Measurements from ENCODE around the gene NACAD. TPM values are rescaled to one million over a fixed set of nuclear protein-coding genes. Genes with fewer than 3 reads are reported as not detected.

NACAD gene
- total RNA-seq, 4 donors from 2014 or later: 1.5 to 13.6 (median 5.0) TPM; not detected in 1

DNA sequence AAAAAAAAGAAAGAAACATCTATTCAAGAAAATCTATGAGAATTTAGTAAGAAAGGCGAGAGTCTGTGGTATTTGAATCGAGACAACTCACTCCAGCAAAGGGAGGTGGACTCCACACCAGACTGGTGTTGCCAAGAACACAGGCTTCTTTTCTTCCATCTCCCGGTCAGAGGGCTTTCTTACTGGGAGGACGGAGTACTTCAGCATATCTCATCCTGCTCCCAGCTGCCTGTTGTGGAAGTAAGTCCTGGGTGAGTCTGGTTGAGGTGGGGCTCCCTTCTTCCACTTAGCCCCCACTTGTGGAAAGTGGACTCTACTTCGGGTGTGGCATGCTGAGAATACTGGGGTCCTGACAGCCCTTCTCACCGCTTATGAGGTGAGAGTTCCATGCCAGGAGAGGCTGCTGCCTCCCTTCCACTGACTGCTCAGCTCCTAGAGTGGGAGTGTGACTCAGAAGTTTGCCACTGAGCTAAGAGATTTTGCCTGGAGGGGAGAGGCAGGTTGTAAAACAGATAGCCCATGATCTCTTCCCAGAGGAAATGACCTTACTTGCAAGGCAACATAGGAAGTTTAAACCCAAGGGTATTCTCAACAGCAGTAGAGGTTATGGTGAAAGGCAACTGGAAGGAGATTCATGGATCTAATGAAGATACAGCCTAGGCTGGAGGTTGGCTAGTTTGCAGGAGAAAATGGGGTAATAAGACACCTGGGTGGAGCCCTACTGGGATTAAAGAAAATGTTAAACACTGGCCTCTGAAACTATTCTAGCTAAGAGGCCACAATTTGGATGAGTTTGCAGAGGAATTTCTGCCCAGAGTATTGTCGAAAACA, 3.5 kb upstream of the NACAD start:
- no peak for TF ChIP-seq POLR2A (IDR thresholded peaks at IDR 0.05)
- TF ChIP-seq, protein P1, sequence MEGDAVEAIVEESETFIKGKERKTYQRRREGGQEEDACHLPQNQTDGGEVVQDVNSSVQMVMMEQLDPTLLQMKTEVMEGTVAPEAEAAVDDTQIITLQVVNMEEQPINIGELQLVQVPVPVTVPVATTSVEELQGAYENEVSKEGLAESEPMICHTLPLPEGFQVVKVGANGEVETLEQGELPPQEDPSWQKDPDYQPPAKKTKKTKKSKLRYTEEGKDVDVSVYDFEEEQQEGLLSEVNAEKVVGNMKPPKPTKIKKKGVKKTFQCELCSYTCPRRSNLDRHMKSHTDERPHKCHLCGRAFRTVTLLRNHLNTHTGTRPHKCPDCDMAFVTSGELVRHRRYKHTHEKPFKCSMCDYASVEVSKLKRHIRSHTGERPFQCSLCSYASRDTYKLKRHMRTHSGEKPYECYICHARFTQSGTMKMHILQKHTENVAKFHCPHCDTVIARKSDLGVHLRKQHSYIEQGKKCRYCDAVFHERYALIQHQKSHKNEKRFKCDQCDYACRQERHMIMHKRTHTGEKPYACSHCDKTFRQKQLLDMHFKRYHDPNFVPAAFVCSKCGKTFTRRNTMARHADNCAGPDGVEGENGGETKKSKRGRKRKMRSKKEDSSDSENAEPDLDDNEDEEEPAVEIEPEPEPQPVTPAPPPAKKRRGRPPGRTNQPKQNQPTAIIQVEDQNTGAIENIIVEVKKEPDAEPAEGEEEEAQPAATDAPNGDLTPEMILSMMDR (IDR thresholded peaks at IDR 0.05): no peak
- peaks cover 0 to 11% (median 3%) of the 10 kb centered on the region in 4 donors for H3K4me1 ChIP-seq
- H3K9me3 ChIP-seq: no peaks in the 10 kb centered on the region
- no peaks in the 10 kb centered on the region for H3K27me3 ChIP-seq
- no peak overlapping the region for H3K4me3 ChIP-seq
- DNase-seq: no peak
- H3K36me3 ChIP-seq: no peaks in the 10 kb centered on the region
- H3K27ac ChIP-seq: no peak overlapping the region

DNA sequence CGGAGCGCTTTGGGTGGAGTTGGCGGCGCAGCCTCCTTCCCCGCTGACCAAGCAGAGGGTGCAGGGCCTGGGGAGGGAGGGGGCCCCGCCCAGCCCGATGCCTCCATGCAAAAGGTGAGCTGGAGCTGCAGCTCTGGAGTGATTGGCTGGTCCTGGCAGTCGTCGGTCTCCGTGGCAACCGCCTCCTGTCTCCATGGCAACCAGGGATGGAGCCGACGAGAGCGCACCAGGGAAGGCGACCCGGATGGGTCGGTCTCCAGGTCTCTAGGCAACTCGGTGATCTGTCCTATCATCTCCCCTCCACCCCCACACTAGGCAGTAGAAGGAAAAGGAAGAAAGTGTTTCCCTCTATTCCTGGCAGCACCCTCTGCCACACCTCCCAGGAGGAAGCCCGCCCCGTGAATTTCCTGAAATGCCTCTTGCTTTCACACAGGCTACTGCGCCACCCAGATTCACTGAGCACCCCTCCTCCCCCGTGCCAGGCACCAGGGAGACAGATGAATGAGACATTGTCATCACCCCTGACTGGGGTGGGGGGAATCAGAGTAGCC, 647 bp upstream of the NACAD start:
- Histone ChIP-seq H3K9me3 (no peaks in the 10 kb centered on the region), H3K27ac (peak overlapping the region in 2 of 4 donors; percentile 55 to 67), H3K36me3 (no peaks in the 10 kb centered on the region), H3K27me3 (no peaks in the 10 kb centered on the region), H3K4me3 (peak overlapping the region; percentile 27 to 57 (median 54)), H3K4me1 (peaks cover 0 to 11% (median 3%) of the 10 kb centered on the region in 4 donors)
- DNase-seq: peak; percentile 27 to 72 (median 56)
- no peak for TF ChIP-seq POLR2A (IDR thresholded peaks at IDR 0.05)
- TF ChIP-seq, protein P1 (IDR thresholded peaks at IDR 0.05): no peak

DNA sequence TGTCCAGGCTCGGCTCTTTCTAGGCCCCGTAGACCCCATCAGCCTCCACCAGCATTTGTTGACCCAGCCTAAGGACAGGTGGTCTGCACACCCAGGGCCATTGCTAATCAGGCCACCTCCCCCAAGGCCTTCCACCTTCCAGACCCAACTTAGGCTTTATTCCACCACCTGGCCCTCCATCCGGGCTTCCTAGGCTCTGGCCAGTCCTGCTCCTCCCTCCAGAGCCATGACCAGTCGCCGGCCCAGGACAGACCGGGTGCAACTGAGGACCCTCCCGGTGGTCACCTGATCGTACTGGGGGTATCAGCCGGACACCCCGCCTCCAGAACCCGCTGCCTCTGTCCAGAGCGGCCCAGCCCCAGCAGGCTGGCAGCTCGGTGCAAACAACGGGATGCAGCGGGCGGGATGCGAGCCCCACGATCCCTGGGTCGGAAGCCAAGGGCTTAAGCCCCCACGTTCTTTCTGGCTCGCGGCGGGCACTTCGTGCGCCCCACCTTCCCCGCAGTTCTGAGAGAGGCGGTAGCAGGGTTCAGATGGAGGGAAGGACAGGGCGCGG, 545 bp downstream of the NACAD start:
- Histone ChIP-seq H3K4me1 (peaks cover 0 to 11% (median 3%) of the 10 kb centered on the region in 4 donors), H3K4me3 (peak overlapping the region; percentile 27 to 57 (median 54)), H3K9me3 (no peaks in the 10 kb centered on the region), H3K27ac (peak overlapping the region; percentile 14 to 67 (median 46)), H3K36me3 (no peaks in the 10 kb centered on the region), H3K27me3 (no peaks in the 10 kb centered on the region)
- TF ChIP-seq, protein P1 (IDR thresholded peaks at IDR 0.05): no peak
- TF ChIP-seq POLR2A (IDR thresholded peaks at IDR 0.05): no peak
- DNase-seq: peak in 1 of 3 donors; percentile 34

DNA sequence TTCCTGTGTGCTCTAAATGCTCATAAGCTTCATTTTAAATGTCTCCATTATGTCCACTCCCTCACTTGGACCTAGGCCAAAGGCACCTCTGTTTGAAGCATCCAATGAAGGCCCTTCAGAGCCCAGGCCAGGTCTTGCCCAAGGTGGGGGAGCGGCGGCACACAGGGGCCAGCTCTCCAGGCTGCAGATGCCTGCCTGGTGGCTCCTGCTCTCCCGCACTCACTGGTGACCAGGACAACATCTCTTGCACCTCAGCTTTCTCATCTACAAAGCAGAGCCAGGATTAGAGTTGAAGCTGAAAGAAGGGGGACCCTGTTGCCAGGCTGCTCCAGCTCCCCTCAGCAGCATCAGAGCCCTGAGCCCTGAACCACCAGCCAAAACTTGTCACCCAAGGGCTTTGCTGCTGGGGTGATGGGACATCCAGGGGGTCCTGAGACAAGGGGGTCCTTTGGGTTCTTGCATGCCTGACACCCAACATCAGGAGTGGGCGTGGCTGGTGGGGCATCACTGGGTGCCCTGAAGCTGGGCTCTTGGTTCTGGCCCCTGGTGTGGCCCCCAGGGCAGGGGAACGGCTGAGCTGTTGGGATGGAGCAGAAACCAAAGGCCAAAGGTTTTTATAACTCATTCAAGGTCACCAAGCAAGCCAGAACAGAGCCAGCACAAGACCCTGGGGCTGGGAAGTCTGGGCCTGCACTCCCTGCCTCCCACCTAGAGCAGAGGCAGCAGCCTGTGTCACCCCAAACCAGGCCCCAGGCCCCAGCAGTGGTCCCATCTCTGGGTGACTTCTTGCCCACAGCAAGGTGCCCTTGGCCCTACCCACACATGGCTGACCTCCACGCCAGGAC, 1.2 kb downstream of the NACAD start:
- no peak overlapping the region for H3K27ac ChIP-seq

More for the DNA sequence above, 1.2 kb downstream of the NACAD start:
- Histone ChIP-seq H3K9me3 (no peaks in the 10 kb centered on the region), H3K4me3 (no peak overlapping the region), H3K36me3 (no peaks in the 10 kb centered on the region), H3K4me1 (peaks cover 0 to 11% (median 3%) of the 10 kb centered on the region in 4 donors), H3K27me3 (no peaks in the 10 kb centered on the region)
- TF ChIP-seq, protein P1 (IDR thresholded peaks at IDR 0.05): no peak
- TF ChIP-seq POLR2A (IDR thresholded peaks at IDR 0.05): no peak
- peak in 1 of 3 donors; percentile 45 for DNase-seq

Measured in Peyer's patch (tissue), 4 donors.